ENCODE data around the gene CHCHD6.

- TF ChIP-seq TAF1 (IDR thresholded peaks at IDR 0.05; ENCODE audit: borderline replicate concordance, low read depth, low read length) = no peak
- no peak for TF ChIP-seq POLR2A (IDR thresholded peaks at IDR 0.05; ENCODE audit: low read depth, low read length)
- no peak for TF ChIP-seq POLR2AphosphoS5 (IDR thresholded peaks at IDR 0.05; ENCODE audit: low read depth, low read length)
Measured at GRCh38 chr3:126658584-126658983, 45.5 kb upstream of the CHCHD6 start.

Measured in GM12892 (cell line).